AML-193 (cell line): ENCODE data around the gene RNF40.

Experiments
- DNase-seq, 2 experiments: peaks; one replicate each; lab custom pipeline; 2025; lab: John Stamatoyannopoulos, UW

The RNF40 gene

GRCh38 chr16:30761928-30762902 lies at the start of gene RNF40, which contains the start of gene CFAP119:
TSS of gene RNF40 (plus strand) at chr16:30762322. CDS start at chr16:30762546, 224 bp downstream.
TSS of gene CFAP119 (minus strand) at chr16:30762062. CDS start at chr16:30761748, 314 bp downstream.
- peak; percentile 96 to 97 for DNase-seq

- DNase-seq: no peak
Measured at GRCh38 chr16:30715750-30716445, 46.2 kb upstream of the RNF40 start.

- no peak for DNase-seq
Measured at GRCh38 chr16:30720086-30720485, 42.0 kb upstream of the RNF40 start.

GRCh38 chr16:30720694-30721093 lies 41.4 kb upstream of the RNF40 start:
- DNase-seq: no peak

GRCh38 chr16:30721167-30721566 lies 41.0 kb upstream of the RNF40 start:
- no peak for DNase-seq

- no peak for DNase-seq
Measured at GRCh38 chr16:30721606-30722005, 40.5 kb upstream of the RNF40 start.

- no peak for DNase-seq
Measured at GRCh38 chr16:30722443-30722842, 39.7 kb upstream of the RNF40 start.

- no peak for DNase-seq
Measured at GRCh38 chr16:30722916-30723315, 39.2 kb upstream of the RNF40 start.

- DNase-seq: no peak
Measured at GRCh38 chr16:30723725-30724355, 38.3 kb upstream of the RNF40 start.

- peak; percentile 6 to 21 for DNase-seq
Measured at GRCh38 chr16:30724641-30725417, 37.3 kb upstream of the RNF40 start.

- DNase-seq: no peak
Measured at GRCh38 chr16:30725418-30725792, 36.7 kb upstream of the RNF40 start.

GRCh38 chr16:30728321-30728720 lies 33.8 kb upstream of the RNF40 start:
- no peak for DNase-seq

GRCh38 chr16:30728899-30729672 lies 33.0 kb upstream of the RNF40 start:
- no peak for DNase-seq

- no peak for DNase-seq
Measured at GRCh38 chr16:30731411-30731810, 30.7 kb upstream of the RNF40 start.

GRCh38 chr16:30736995-30737793 lies 24.9 kb upstream of the RNF40 start:
- DNase-seq: no peak

- DNase-seq: no peak
Measured at GRCh38 chr16:30737794-30738648, 24.1 kb upstream of the RNF40 start.

GRCh38 chr16:30738984-30739951 lies 22.9 kb upstream of the RNF40 start:
- no peak for DNase-seq
